ENCODE measurements around the gene AFG3L2. TPM values are rescaled to one million over a fixed set of nuclear protein-coding genes. Genes with fewer than 3 reads are reported as not detected.
A peak's percentile ranks its signal among the peaks of the same experiment; 100 is the strongest.

AFG3L2 gene
- total and polyA plus RNA-seq, 2 experiments from 2014 or later = 50.3 to 105 TPM

DNA sequence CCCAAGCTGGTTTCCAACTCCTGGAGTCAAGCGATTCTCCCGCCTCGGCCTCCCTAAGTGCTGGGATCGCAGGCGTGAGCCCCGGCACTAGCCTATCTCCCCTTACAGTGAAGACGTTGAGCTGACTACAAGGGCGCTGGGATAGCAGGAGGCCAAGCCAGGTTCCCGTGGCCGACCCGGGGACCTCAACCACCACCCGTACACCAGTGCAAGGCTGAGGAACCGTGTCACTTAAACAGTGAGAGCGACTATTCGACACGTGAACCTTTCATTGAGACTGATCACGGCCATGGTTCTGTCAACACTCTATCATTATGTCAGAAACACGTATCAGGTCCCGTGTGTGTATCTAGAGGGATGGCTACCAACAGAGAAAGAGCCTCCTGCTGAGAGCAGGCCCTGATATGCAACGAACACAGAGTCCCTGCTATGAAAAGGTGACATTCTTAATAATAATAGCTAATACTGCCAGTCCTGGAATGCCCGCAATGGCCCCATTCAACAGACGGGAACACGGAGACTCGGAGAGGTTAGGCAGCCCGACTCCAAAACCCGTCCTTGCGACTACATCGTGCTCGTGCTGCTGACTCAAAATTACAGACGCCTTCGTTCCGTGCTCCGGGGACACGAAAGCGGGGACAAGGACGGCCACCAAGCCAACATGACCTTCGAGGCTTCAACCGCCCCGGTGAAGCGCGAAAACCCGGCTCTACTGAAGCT, 833 bp downstream of the AFG3L2 start:
- Mint-ChIP-seq H3K27ac (peak overlapping the region; percentile 94), H3K4me3 (peak overlapping the region; percentile 91), H3K36me3 (ENCODE audit: low read depth) (peaks cover 6% of the 10 kb centered on the region), H3K9me3 (no peaks in the 10 kb centered on the region), H3K27me3 (ENCODE audit: insufficient read depth, low read depth, poor library complexity) (peaks cover 5% of the 10 kb centered on the region), H3K4me1 (peaks cover 30% of the 10 kb centered on the region)
- Histone ChIP-seq H3K4me2 (peak overlapping the region; percentile 99), H3K4me3 (peak overlapping the region; percentile 95), H3K9me2 (ENCODE audit: insufficient read depth) (no peaks in the 10 kb centered on the region), H2AFZ (no peak overlapping the region), H3K36me3 (ENCODE audit: insufficient read depth) (no peaks in the 10 kb centered on the region), H3K79me2 (replicated peaks; ENCODE audit: insufficient read depth) (peaks cover 54% of the 10 kb centered on the region), H3K27ac (ENCODE audit: low read depth) (peak overlapping the region; percentile 90), H3K27me3 (ENCODE audit: insufficient read depth) (no peaks in the 10 kb centered on the region), H3K4me1 (ENCODE audit: insufficient read depth) (peaks cover 30% of the 10 kb centered on the region), H3F3A (replicated peaks; ENCODE audit: low read depth) (0 out of 2 replicates have a peak, but pooled peaks cover 16% of the 10 kb centered on the region), H4K20me1 (replicated peaks; ENCODE audit: insufficient read depth) (peaks cover 40% of the 10 kb centered on the region)
- ATAC-seq = peak; percentile 2
- DNase-seq (ENCODE audit: low spot score) = peak; percentile 34
- TF ChIP-seq, protein P1, sequence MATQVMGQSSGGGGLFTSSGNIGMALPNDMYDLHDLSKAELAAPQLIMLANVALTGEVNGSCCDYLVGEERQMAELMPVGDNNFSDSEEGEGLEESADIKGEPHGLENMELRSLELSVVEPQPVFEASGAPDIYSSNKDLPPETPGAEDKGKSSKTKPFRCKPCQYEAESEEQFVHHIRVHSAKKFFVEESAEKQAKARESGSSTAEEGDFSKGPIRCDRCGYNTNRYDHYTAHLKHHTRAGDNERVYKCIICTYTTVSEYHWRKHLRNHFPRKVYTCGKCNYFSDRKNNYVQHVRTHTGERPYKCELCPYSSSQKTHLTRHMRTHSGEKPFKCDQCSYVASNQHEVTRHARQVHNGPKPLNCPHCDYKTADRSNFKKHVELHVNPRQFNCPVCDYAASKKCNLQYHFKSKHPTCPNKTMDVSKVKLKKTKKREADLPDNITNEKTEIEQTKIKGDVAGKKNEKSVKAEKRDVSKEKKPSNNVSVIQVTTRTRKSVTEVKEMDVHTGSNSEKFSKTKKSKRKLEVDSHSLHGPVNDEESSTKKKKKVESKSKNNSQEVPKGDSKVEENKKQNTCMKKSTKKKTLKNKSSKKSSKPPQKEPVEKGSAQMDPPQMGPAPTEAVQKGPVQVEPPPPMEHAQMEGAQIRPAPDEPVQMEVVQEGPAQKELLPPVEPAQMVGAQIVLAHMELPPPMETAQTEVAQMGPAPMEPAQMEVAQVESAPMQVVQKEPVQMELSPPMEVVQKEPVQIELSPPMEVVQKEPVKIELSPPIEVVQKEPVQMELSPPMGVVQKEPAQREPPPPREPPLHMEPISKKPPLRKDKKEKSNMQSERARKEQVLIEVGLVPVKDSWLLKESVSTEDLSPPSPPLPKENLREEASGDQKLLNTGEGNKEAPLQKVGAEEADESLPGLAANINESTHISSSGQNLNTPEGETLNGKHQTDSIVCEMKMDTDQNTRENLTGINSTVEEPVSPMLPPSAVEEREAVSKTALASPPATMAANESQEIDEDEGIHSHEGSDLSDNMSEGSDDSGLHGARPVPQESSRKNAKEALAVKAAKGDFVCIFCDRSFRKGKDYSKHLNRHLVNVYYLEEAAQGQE (IDR thresholded peaks at IDR 0.05; ENCODE audit: unreplicated experiment) = no peak
- no peak for TF ChIP-seq ZNF114 (CRISPR knock-in tag; IDR thresholded peaks at IDR 0.05)
- no peak for TF ChIP-seq STAT1 (IDR thresholded peaks at IDR 0.05; ENCODE audit: unreplicated experiment)
- TF ChIP-seq CREB1 (CRISPR knock-in tag; IDR thresholded peaks at IDR 0.05; ENCODE audit: low read depth) = no peak
- no peak for TF ChIP-seq EZH2phosphoT487 (IDR thresholded peaks at IDR 0.05; ENCODE audit: unreplicated experiment)
- TF ChIP-seq, protein P2, sequence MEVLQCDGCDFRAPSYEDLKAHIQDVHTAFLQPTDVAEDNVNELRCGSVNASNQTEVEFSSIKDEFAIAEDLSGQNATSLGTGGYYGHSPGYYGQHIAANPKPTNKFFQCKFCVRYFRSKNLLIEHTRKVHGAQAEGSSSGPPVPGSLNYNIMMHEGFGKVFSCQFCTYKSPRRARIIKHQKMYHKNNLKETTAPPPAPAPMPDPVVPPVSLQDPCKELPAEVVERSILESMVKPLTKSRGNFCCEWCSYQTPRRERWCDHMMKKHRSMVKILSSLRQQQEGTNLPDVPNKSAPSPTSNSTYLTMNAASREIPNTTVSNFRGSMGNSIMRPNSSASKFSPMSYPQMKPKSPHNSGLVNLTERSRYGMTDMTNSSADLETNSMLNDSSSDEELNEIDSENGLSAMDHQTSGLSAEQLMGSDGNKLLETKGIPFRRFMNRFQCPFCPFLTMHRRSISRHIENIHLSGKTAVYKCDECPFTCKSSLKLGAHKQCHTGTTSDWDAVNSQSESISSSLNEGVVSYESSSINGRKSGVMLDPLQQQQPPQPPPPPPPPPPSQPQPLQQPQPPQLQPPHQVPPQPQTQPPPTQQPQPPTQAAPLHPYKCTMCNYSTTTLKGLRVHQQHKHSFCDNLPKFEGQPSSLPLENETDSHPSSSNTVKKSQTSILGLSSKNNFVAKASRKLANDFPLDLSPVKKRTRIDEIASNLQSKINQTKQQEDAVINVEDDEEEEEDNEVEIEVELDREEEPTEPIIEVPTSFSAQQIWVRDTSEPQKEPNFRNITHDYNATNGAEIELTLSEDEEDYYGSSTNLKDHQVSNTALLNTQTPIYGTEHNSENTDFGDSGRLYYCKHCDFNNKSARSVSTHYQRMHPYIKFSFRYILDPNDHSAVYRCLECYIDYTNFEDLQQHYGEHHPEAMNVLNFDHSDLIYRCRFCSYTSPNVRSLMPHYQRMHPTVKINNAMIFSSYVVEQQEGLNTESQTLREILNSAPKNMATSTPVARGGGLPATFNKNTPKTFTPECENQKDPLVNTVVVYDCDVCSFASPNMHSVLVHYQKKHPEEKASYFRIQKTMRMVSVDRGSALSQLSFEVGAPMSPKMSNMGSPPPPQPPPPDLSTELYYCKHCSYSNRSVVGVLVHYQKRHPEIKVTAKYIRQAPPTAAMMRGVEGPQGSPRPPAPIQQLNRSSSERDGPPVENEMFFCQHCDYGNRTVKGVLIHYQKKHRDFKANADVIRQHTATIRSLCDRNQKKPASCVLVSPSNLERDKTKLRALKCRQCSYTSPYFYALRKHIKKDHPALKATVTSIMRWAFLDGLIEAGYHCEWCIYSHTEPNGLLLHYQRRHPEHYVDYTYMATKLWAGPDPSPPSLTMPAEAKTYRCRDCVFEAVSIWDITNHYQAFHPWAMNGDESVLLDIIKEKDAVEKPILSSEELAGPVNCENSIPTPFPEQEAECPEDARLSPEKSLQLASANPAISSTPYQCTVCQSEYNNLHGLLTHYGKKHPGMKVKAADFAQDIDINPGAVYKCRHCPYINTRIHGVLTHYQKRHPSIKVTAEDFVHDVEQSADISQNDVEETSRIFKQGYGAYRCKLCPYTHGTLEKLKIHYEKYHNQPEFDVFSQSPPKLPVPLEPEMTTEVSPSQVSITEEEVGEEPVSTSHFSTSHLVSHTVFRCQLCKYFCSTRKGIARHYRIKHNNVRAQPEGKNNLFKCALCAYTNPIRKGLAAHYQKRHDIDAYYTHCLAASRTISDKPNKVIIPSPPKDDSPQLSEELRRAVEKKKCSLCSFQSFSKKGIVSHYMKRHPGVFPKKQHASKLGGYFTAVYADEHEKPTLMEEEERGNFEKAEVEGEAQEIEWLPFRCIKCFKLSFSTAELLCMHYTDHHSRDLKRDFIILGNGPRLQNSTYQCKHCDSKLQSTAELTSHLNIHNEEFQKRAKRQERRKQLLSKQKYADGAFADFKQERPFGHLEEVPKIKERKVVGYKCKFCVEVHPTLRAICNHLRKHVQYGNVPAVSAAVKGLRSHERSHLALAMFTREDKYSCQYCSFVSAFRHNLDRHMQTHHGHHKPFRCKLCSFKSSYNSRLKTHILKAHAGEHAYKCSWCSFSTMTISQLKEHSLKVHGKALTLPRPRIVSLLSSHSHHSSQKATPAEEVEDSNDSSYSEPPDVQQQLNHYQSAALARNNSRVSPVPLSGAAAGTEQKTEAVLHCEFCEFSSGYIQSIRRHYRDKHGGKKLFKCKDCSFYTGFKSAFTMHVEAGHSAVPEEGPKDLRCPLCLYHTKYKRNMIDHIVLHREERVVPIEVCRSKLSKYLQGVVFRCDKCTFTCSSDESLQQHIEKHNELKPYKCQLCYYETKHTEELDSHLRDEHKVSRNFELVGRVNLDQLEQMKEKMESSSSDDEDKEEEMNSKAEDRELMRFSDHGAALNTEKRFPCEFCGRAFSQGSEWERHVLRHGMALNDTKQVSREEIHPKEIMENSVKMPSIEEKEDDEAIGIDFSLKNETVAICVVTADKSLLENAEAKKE (CRISPR knock-in tag; IDR thresholded peaks at IDR 0.05) = no peak
- TF ChIP-seq ZNF331 (CRISPR knock-in tag; IDR thresholded peaks at IDR 0.05; ENCODE audit: low read depth) = no peak
- TF ChIP-seq EZH2 (IDR thresholded peaks at IDR 0.05; ENCODE audit: low read depth, unreplicated experiment) = no peak
- no peak for TF ChIP-seq POLR2AphosphoS5 (IDR thresholded peaks at IDR 0.05; ENCODE audit: low read depth)
- TF ChIP-seq, protein P3, sequence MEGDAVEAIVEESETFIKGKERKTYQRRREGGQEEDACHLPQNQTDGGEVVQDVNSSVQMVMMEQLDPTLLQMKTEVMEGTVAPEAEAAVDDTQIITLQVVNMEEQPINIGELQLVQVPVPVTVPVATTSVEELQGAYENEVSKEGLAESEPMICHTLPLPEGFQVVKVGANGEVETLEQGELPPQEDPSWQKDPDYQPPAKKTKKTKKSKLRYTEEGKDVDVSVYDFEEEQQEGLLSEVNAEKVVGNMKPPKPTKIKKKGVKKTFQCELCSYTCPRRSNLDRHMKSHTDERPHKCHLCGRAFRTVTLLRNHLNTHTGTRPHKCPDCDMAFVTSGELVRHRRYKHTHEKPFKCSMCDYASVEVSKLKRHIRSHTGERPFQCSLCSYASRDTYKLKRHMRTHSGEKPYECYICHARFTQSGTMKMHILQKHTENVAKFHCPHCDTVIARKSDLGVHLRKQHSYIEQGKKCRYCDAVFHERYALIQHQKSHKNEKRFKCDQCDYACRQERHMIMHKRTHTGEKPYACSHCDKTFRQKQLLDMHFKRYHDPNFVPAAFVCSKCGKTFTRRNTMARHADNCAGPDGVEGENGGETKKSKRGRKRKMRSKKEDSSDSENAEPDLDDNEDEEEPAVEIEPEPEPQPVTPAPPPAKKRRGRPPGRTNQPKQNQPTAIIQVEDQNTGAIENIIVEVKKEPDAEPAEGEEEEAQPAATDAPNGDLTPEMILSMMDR (conservative IDR thresholded peaks at IDR 0.05; ENCODE audit: low read depth in 2 of 2) = no peak
- no peak for TF ChIP-seq NANOG (IDR thresholded peaks at IDR 0.05; ENCODE audit: borderline replicate concordance)
- TF ChIP-seq JUNB (IDR thresholded peaks at IDR 0.05; ENCODE audit: unreplicated experiment) = no peak
- TF ChIP-seq, protein P4, sequence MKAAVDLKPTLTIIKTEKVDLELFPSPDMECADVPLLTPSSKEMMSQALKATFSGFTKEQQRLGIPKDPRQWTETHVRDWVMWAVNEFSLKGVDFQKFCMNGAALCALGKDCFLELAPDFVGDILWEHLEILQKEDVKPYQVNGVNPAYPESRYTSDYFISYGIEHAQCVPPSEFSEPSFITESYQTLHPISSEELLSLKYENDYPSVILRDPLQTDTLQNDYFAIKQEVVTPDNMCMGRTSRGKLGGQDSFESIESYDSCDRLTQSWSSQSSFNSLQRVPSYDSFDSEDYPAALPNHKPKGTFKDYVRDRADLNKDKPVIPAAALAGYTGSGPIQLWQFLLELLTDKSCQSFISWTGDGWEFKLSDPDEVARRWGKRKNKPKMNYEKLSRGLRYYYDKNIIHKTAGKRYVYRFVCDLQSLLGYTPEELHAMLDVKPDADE (IDR thresholded peaks at IDR 0.05) = no peak
